Measurements from ENCODE around the gene DDX42. TPM values are rescaled to one million over a fixed set of nuclear protein-coding genes. Genes with fewer than 3 reads are reported as not detected.

Gene DDX42
- total and polyA plus RNA-seq, 7 donors = 30.7 to 136 (median 82.0) TPM

- Histone ChIP-seq H3K36me3 (peaks cover 54 to 72% (median 65%) of the 10 kb centered on the region in 4 donors), H3K4me1 (peaks cover 0 to 33% (median 28%) of the 10 kb centered on the region in 4 donors), H3K27ac (peak overlapping the region; percentile 82 to 92 (median 89)), H3K9me3 (no peaks in the 10 kb centered on the region), H3K27me3 (no peaks in the 10 kb centered on the region), H3K4me3 (peak overlapping the region; percentile 51 to 86 (median 68))
- TF ChIP-seq POLR2AphosphoS5 (IDR thresholded peaks at IDR 0.05) (no peak), CTCF (IDR thresholded peaks at IDR 0.05) (peak in 1 of 4 experiments; percentile 5)
- no peak for DNase-seq
- WGBS, 2 donors = 1 to 2% methylated on average over 19 of the region's 19 CpGs
- intact Hi-C loops (cut with DNase I) = loop anchor here (1.0 to 5.0 kb wide), 4 partner anchors 14 to 679 kb away; partner anchors contain the start of genes CEP95, DDX5, MAP3K3 and SMARCD2
Measured at GRCh38 chr17:63827801-63828221, 53.8 kb downstream of the DDX42 start.

GRCh38 chr17:63828936-63829335 is 55.0 kb downstream of the DDX42 start:
- Histone ChIP-seq H3K27me3 (no peaks in the 10 kb centered on the region), H3K9me3 (no peaks in the 10 kb centered on the region), H3K36me3 (peaks cover 54 to 72% (median 65%) of the 10 kb centered on the region in 4 donors), H3K27ac (peak overlapping the region in 3 of 4 donors; percentile 12 to 92 (median 82)), H3K4me3 (peak overlapping the region in 1 of 4 donors; percentile 86), H3K4me1 (peaks cover 0 to 33% (median 28%) of the 10 kb centered on the region in 4 donors)
- 94 to 95% methylated on average over 3 of the region's 3 CpGs for whole genome bisulfite sequencing, 2 donors
- DNase-seq = no peak
- intact Hi-C loops (cut with DNase I) = loop anchor here (5.0 kb wide), 3 partner anchors 52 to 678 kb away; partner anchors contain the start of genes CEP95, DDX5 and MAP3K3
- no peak for TF ChIP-seq CTCF (IDR thresholded peaks at IDR 0.05)
- no peak for TF ChIP-seq POLR2AphosphoS5 (IDR thresholded peaks at IDR 0.05)
- TF ChIP-seq EP300 (IDR thresholded peaks at IDR 0.05) = no peak
- TF ChIP-seq POLR2A (IDR thresholded peaks at IDR 0.05) = no peak

GRCh38 chr17:63830278-63830677 is 56.3 kb downstream of the DDX42 start:
- WGBS, 2 donors = 91 to 94% methylated on average over 5 of the region's 5 CpGs
- no peak for DNase-seq
- intact Hi-C loops (cut with DNase I) = no loop called here
- peaks cover 53 to 72% (median 64%) of the 10 kb centered on the region in 4 donors for H3K36me3 ChIP-seq
- H3K9me3 ChIP-seq = no peaks in the 10 kb centered on the region
- H3K4me3 ChIP-seq = no peak overlapping the region
- peak overlapping the region in 1 of 4 donors; percentile 92 for H3K27ac ChIP-seq
- TF ChIP-seq CTCF (IDR thresholded peaks at IDR 0.05) (no peak), POLR2AphosphoS5 (IDR thresholded peaks at IDR 0.05) (peak in 2 of 4 donors; percentile 11 to 40), POLR2A (IDR thresholded peaks at IDR 0.05) (no peak)
- peaks cover 0 to 39% (median 36%) of the 10 kb centered on the region in 4 donors for H3K4me1 ChIP-seq
- no peaks in the 10 kb centered on the region for H3K27me3 ChIP-seq

- Histone ChIP-seq H3K9me3 (no peaks in the 10 kb centered on the region), H3K27ac (no peak overlapping the region), H3K4me3 (no peak overlapping the region), H3K36me3 (peaks cover 53 to 74% (median 67%) of the 10 kb centered on the region in 4 donors), H3K27me3 (no peaks in the 10 kb centered on the region), H3K4me1 (peaks cover 0 to 36% (median 35%) of the 10 kb centered on the region in 4 donors)
- no peak for TF ChIP-seq EP300 (IDR thresholded peaks at IDR 0.05)
- no peak for TF ChIP-seq POLR2AphosphoS5 (IDR thresholded peaks at IDR 0.05)
- no peak for TF ChIP-seq CTCF (IDR thresholded peaks at IDR 0.05)
- no peak for TF ChIP-seq POLR2A (IDR thresholded peaks at IDR 0.05)
- DNase-seq = no peak
- intact Hi-C loops (cut with DNase I) = no loop called here
- 86 to 90% methylated on average over 15 of the region's 15 CpGs for WGBS, 2 donors
Measured at GRCh38 chr17:63830904-63831491, 57.0 kb downstream of the DDX42 start.
